ENCODE measurements around the gene SPSB1.
A peak's percentile ranks its signal among the peaks of the same experiment; 100 is the strongest.
"Not testable (repeated sequence)": the region's sequence is repeated elsewhere in the genome, so short reads cannot be mapped to it uniquely, and the experiment has no call there.

SPSB1 gene

DNA sequence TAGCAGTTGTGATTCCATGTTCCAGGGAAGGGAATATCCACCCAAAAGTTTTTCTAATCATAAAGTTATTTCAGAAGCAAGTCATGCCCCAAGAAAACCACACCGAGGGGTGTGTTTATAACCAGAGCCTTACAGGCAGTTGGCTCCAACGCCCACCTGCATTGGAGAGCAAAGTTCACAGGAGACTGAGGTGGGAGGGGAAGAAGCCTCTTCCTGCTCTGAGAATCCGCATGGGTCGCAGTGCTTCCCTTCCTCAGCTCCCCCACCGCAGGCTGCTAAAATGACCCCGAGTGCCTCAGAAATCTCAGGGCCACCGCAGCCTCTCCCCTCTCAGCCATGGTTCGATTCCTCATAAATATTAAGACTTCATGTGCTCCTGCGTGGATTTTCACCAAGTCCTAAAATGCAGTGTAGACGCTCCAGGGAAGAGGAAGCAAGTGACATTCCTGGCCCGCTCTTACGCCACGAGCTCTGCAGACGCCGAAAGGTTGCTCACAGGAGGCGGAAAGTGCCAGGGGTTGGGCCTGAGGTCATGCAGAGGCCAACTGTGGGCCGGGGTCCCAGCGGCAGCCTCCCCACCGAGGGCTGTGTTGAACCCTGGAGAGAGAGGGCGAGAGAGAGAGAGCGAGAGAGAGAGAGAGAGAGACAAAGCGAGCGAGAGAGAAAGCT, 13.4 kb upstream of the SPSB1 start:
- DNase-seq (ENCODE audit: low read depth in 2 of 2), result no peak

DNA sequence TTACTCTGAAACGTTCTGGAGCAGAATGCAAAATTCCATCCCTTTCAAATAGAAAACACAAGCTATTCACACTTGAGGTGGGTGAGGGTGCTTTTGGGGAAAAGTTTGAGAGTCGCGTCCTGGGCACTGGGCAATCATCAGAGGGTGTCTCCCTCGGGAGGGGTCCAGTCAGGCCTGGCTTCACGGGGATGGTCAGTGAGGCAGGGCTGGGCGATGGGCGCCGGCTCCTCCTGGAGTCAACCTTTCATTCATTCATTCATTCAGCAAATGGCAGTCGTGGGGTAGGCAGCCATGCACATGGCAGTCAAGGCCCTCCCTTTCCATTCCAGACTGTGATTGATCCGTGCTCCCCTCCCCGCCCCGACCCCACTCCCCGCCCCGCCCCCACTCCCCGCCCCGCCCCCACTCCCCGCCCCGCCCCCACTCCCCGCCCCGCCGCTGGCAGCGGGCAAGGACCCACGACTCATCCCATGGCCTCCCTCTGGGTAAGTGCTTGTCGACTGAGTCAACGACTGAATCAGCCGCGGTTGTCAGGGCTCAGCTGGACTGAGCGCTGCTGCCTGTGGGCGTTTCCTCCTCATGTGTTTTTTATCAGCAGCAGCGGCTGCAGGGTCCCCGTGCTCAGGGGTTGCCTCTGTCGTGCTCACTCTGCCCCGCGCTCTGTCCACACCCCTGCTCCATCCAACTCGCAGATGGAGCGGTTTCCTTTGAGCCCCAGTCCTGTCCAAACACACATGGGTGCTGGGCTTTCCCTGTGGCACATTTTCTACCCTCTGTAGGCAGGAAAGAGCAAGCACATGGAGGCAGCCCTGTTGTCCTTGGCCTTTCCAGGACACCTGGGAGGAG, 12.5 kb upstream of the SPSB1 start:
- peak; percentile 84 to 88 for DNase-seq (ENCODE audit: low read depth in 2 of 2)

DNA sequence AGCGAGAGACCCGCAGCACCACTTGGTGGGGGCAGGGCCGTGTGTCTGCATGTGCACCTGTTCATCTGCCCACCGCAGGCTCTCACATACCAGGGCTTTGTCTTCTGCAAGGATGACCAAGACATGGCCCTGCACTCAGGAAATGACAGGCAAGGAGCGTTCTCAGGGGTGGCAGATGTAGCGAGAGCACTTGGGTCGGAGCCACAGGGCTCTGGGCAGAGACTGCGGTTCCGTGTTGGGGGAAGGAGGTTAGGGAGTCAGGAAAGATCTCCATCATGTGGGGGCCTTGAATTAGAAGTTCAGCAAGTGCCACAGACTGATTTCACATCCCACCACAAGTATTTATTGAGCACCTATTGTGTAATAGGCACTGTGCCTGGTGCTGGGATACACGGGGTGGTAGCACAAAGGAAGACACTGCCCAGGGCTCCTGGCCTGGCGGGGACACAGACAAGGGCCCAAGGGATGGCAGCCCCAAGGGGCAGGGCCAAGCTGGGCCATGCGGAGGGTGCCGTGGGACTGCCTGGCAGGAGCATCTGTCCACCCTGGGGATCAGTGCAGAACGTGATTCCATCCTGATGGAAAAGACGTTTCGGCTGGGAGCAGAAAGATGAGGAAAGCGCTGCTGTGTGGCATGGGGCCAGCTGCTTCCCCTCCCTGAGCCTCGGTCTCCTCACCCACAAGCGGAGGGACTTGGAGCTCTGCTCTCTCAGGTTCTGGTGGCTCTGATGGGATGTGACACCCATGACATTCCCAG, 11.4 kb upstream of the SPSB1 start:
- no peak for DNase-seq (ENCODE audit: low read depth in 2 of 2)

GRCh38 chr1:9281908-9282695, 10.6 kb upstream of the SPSB1 start:
- no peak for DNase-seq (ENCODE audit: low read depth in 2 of 2)

DNA sequence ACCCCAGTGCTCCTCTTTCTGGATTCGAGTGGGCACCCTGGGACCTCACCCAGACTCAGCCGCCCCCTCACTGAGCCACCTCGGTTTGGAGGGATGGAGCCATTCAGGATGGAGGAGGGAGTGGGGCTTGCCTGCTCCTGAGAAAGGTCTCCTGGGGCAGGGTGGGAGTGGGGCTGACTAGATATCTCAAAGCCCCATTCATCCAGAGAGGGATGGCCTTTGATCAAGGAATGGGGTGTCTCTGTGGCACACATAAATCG, 10.1 kb upstream of the SPSB1 start:
- DNase-seq (ENCODE audit: low read depth in 2 of 2), result no peak

- DNase-seq (ENCODE audit: low read depth in 2 of 2), result no peak
These were observed 8.6 kb upstream of the SPSB1 start for GRCh38 chr1:9284061-9284460.

GRCh38 chr1:9286556-9286955, 6.1 kb upstream of the SPSB1 start:
- no peak for DNase-seq (ENCODE audit: low read depth in 2 of 2)

DNA sequence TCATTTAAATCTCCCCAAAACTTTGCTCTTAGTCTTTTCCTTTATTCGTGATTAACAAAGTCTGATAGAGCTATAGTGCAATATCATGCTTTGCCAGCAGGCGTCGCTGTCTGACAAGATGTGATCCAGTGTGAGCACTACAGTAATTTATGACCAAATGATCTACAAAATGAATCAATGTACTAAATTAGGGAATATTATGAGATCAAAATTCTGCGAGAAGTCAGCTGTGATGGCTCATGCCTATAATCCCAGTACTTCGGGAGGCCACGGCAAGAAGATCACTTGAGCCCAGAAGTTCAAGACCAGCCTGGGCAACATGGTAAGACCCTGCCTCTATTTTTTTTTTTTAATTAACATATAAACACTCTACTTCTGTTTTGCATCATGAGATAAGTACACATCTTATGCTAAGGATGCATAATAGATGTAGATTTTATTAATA, 3.6 kb upstream of the SPSB1 start:
- DNase-seq (ENCODE audit: low read depth in 2 of 2), result no peak

GRCh38 chr1:9289711-9290485, 2.8 kb upstream of the SPSB1 start:
- peak; percentile 81 to 83 for DNase-seq (ENCODE audit: low read depth in 2 of 2)

DNA sequence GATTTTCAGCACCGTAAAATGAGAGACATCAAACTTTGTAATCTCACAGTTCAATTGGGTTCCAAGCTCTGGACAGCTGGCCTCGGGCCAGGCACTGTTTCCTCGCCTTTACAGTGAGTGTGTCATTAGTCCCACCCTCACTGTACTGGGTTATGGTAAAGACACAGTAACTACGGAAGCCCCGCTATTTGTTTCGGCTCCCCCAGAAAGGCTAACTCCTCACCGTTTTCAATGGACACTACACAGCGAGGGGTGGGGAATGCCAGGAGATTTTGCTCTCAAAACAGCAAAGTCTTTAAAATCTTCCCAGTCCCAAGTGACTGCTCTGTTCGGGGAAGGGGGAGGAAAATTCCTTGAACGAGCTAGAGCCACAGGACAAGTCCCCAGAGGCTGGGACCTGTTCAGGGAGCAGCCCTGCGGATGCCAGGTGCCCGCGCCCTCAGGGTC, 757 bp upstream of the SPSB1 start:
- DNase-seq (ENCODE audit: low read depth in 2 of 2), result no peak

GRCh38 chr1:9293241-9293532, 493 bp downstream of the SPSB1 start:
- no peak for DNase-seq (ENCODE audit: low read depth in 2 of 2)

- DNase-seq (ENCODE audit: low read depth in 2 of 2), result no peak
These were observed 1.1 kb downstream of the SPSB1 start for GRCh38 chr1:9293533-9294404.

DNA sequence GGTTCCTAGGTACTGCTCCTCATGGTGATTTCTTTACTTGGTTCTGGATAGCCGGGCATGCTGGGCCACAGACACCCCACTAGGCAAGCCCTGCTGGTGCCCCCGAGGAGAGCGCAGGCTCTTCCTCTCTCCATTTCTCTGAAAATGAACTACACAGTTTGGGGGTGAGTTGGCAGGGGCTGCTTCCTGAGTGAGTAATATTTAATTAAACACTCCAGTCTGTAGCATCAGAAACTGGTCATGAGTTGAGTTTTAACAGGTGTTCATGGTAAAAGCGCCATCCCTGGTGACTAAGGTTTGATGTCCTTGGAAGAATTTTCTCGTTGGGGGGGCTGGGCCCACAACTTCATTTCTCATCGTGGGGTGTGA, 1.7 kb downstream of the SPSB1 start:
- DNase-seq (ENCODE audit: low read depth in 2 of 2), result no peak

- DNase-seq (ENCODE audit: low read depth in 2 of 2), result no peak
These were observed 2.4 kb downstream of the SPSB1 start for GRCh38 chr1:9294910-9295636.

DNA sequence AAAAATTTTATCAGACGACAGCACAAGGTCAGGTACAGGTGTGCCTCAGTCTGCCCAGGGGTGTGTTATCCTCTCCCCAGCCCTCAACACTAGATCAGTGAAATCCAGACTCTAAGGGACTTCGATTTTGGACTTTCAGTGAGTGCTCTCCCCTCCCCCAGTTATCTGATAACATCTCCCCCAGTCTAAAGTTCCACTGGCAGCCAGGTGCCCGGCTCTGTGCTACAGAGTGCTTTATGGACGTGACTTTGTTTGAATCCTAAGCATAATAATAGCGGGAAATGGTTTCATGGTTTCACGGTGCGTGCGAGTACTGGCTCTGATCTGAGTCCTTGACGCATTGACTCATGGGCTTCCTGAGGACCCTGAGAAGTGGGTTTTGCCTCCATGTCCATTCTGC, 3.2 kb downstream of the SPSB1 start:
- no peak for DNase-seq (ENCODE audit: low read depth in 2 of 2)

GRCh38 chr1:9296850-9297249, 4.2 kb downstream of the SPSB1 start:
- DNase-seq (ENCODE audit: low read depth in 2 of 2), result no peak

DNA sequence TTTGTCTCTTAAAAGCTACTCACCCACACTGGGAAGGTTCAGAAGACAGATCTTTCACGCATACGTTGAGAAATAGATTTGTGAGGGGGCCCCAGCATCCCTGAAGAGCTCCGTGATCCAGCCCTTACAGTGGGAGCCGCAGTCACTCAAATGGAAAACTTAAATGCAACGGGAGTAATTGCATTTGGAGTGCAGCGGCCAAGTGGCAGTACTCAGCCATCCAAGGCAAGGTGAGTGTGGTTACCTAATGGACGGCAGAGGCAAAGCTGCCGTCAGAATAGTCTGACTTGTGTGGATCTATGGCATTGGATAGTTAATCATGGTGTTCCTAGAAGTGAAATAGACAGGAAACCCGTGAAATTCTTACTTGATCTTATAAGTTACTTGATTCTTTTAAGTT, 5.1 kb downstream of the SPSB1 start:
- DNase-seq (ENCODE audit: low read depth in 2 of 2), result no peak

DNA sequence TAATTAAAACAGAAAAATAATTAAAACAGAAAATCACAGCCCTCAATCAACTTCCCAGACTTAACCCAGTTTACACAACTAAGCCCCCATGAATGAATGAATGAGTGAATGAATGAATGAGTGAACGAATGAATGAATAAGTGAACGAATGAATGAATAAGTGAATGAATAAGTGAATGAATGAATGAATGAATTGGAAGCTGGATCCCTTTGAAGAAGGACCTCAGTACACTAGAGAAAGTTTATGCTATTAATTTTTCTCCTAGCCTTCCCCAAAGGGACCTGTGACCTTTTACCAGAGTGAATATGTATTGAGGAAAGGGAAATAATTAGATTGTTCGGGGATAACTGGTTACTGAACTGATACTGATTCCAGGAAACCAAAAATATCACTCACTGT, 5.6 kb downstream of the SPSB1 start:
- DNase-seq (ENCODE audit: low read depth in 2 of 2), result no peak

DNA sequence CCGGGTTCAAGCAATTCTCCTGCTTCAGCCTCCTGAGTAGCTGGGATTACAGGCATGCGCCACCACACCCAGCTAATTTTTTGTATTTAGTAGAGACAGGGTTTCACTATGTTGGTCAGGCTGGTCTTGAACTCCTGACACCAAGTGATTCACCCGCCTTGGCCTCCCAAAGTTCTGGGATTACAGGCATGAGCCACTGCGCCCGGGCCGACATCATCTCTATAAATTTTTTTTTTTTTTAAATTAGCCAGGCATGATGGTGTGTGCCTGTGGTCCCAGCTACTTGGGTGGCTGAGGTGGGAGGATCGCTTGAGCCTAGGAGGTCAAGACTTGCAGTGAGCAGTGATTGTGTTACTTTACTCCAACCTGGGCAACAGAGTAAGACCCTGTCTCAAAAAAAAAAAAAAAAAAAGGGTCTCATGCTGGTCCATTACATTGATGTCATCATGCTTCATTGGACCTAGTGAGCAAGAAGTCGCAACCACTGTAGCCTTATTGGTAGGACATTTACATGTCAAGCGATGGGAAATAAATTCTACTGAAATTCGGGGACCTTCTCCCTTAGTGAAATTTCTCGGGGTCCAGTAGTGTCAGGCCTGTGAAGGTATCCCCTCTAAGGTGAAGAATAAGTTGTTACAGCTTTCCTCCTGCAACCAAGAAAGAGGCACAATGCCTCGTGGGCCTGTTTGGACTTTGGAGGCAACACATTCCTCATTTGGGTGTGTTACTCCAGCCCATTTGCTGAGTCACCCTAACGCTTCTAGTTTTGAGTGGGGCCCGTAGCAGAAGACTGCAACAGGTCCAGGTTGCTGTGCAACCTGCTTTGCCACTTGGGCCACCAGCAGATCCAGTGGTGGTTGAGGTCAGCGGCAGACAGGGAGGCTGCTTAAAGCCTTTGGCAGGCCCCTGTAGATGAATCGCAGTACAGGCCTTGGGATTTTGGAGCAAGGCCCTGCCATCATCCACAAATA, 7.2 kb downstream of the SPSB1 start:
- DNase-seq (ENCODE audit: low read depth in 2 of 2), result not testable (repeated sequence)
